Measurements from ENCODE around the gene CRIP2. TPM values are rescaled to one million over a fixed set of nuclear protein-coding genes. Genes with fewer than 3 reads are reported as not detected.

The CRIP2 gene
- total RNA-seq, 1 donor from 2014 or later = 19.2 TPM

GRCh38 chr14:105528586-105529318 is 54.1 kb downstream of the CRIP2 start:
- TF ChIP-seq, protein P1, sequence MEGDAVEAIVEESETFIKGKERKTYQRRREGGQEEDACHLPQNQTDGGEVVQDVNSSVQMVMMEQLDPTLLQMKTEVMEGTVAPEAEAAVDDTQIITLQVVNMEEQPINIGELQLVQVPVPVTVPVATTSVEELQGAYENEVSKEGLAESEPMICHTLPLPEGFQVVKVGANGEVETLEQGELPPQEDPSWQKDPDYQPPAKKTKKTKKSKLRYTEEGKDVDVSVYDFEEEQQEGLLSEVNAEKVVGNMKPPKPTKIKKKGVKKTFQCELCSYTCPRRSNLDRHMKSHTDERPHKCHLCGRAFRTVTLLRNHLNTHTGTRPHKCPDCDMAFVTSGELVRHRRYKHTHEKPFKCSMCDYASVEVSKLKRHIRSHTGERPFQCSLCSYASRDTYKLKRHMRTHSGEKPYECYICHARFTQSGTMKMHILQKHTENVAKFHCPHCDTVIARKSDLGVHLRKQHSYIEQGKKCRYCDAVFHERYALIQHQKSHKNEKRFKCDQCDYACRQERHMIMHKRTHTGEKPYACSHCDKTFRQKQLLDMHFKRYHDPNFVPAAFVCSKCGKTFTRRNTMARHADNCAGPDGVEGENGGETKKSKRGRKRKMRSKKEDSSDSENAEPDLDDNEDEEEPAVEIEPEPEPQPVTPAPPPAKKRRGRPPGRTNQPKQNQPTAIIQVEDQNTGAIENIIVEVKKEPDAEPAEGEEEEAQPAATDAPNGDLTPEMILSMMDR (IDR thresholded peaks at IDR 0.05; ENCODE audit: unreplicated experiment) = no peak
- H3K27me3 Mint-ChIP-seq (ENCODE audit: low read depth) = peaks cover 37% of the 10 kb centered on the region
- no peaks in the 10 kb centered on the region for H3K36me3 Mint-ChIP-seq
- DNase-seq (ENCODE audit: low spot score in 2 of 2, unreplicated experiment in 2 of 2) = no peak
- H3K27ac Mint-ChIP-seq = no peak overlapping the region
- H3K4me1 Mint-ChIP-seq = peaks cover 3% of the 10 kb centered on the region
- H3K9me3 Mint-ChIP-seq = no peaks in the 10 kb centered on the region
- peak overlapping the region; percentile 61 for H3K4me3 Mint-ChIP-seq

- H3K9me3 Mint-ChIP-seq = no peaks in the 10 kb centered on the region
Observed at GRCh38 chr14:105529319-105529568, 54.6 kb downstream of the CRIP2 start.

More at GRCh38 chr14:105529319-105529568, 54.6 kb downstream of the CRIP2 start:
- Mint-ChIP-seq H3K4me1 (peaks cover 3% of the 10 kb centered on the region), H3K36me3 (no peaks in the 10 kb centered on the region), H3K27ac (no peak overlapping the region), H3K4me3 (peak overlapping the region; percentile 40), H3K27me3 (ENCODE audit: low read depth) (peaks cover 39% of the 10 kb centered on the region)
- DNase-seq (ENCODE audit: low spot score in 2 of 2, unreplicated experiment in 2 of 2) = no peak
- TF ChIP-seq, protein P1 (IDR thresholded peaks at IDR 0.05; ENCODE audit: unreplicated experiment) = no peak

Other genes starting within 250 kb of the CRIP2 start
- gene BTBD6, start 226.3 kb upstream of the CRIP2 start, total RNA-seq = 38.4 to 41.2 TPM (median 39.8 TPM) in 3 replicates
- 72.8 to 78.6 TPM (median 75.0 TPM) in 3 replicates for gene BRF1, start 173.8 kb upstream of the CRIP2 start, total RNA-seq
- 135 to 147 TPM (median 138 TPM) in 3 replicates for gene PACS2, start 160.1 kb upstream of the CRIP2 start, total RNA-seq
- gene TEX22, start 76.3 kb upstream of the CRIP2 start, total RNA-seq = 3.5 to 4.8 TPM (median 4.5 TPM) in 3 replicates
- gene MTA1, start 55.0 kb upstream of the CRIP2 start, total RNA-seq = 256 to 261 TPM (median 259 TPM) in 3 replicates
- 17.1 to 28.2 TPM (median 26.6 TPM) in 3 replicates for gene CRIP1, start 12.1 kb downstream of the CRIP2 start, total RNA-seq
- gene TEDC1, start 16.4 kb downstream of the CRIP2 start, total RNA-seq = 13.4 to 14.9 TPM (median 13.6 TPM) in 3 replicates
- 4.3 to 6.0 TPM (median 5.6 TPM) in 3 replicates for gene TMEM121, start 51.8 kb downstream of the CRIP2 start, total RNA-seq

All from mesothelial cell of epicardium (in vitro differentiated cells).